GM12878 (cell line): ENCODE data around the gene PLPP1. TPM values are rescaled to one million over a fixed set of nuclear protein-coding genes. Genes with fewer than 3 reads are reported as not detected.
A peak's percentile ranks its signal among the peaks of the same experiment; 100 is the strongest.

Source experiments
- ATAC-seq: fragments of 200-7000 bp; cut with Tn5 transposase; 3 replicates; pipeline ENCODE4 v1.9.1; 2020; ENCODE audit warnings: mild to moderate bottlenecking, moderate library complexity
- BruUV-seq: library from RNA; stranded (reverse); fragments of 400-500 nt; replicated peaks from 2 replicates; lab custom pipeline; 2021; lab: Mats Ljungman, UMichigan
- CTCF ChIA-PET: fragments of 300-600 bp; sonication (Branson Sonifier 250); formaldehyde crosslinking; extraction: SDS; loops from one replicate; lab custom pipeline; 2021; ENCODE audit warnings: inconsistent platforms; lab: Yijun Ruan, JAX
- POLR2A ChIA-PET: fragments of 350-600 bp; formaldehyde crosslinking; extraction: SDS; loops from one replicate; lab custom pipeline; 2021; ENCODE audit warnings: inconsistent platforms; lab: Charles Lee
- RAD21 ChIA-PET: fragments of 300-600 bp; sonication (Branson Sonifier 250); formaldehyde crosslinking; loops from one replicate; lab custom pipeline; 2023; ENCODE audit warnings: antibody characterized with exemption; ENCODE audit not compliant: unreplicated experiment; lab: Charles Lee
- SMC1A ChIA-PET: fragments of 300-600 bp; sonication (Branson Sonifier 250); formaldehyde crosslinking; loops from one replicate; lab custom pipeline; 2023; ENCODE audit not compliant: unreplicated experiment, uncharacterized antibody; lab: Charles Lee
- DNase-seq: peaks from one replicate; pipeline ENCODE4 v3.0.0-alpha.2; 2011; ENCODE audit warnings: low read depth, low spot score
- FAIRE-seq: peaks from 3 replicates; lab custom pipeline; 2011; peaks lifted over from hg19 to GRCh38; lab: Jason Lieb, UNC
- H2AFZ ChIP-seq: 2 replicates; pipeline ENCODE4 v1.6.0; 2011; ENCODE audit warnings: low read depth, low read length, control low read depth; ENCODE audit not compliant: control insufficient read depth
- H3K27ac ChIP-seq: 2 replicates; pipeline ENCODE4 v1.5.1; 2011; ENCODE audit warnings: control low read depth; ENCODE audit not compliant: control insufficient read depth, insufficient read depth
- H3K27me3 ChIP-seq, 2 experiments: replicated peaks in 1 of 2; 2 replicates each; pipeline versions ENCODE4 v1.6.0 to v1.6.1; 2011; ENCODE audit warnings: low read length in 1 of 2; ENCODE audit not compliant: control insufficient read depth in 2 of 2, insufficient read depth in 2 of 2
- H3K36me3 ChIP-seq, 2 experiments: 2 replicates each; pipeline ENCODE4 v1.5.1; 2011; ENCODE audit warnings: low read length in 1 of 2; ENCODE audit not compliant: control insufficient read depth in 2 of 2, insufficient read depth in 2 of 2
- H3K4me1 ChIP-seq: 2 replicates; pipeline ENCODE4 v1.6.1; 2011; ENCODE audit warnings: mild to moderate bottlenecking, low read length, moderate library complexity, mixed read lengths; ENCODE audit not compliant: control insufficient read depth, insufficient read depth
- H3K4me2 ChIP-seq: 2 replicates; pipeline ENCODE4 v1.6.0; 2011; ENCODE audit warnings: control low read depth; ENCODE audit not compliant: control insufficient read depth, insufficient read depth
- H3K4me3 ChIP-seq: fragments of 200-600 bp; sonication (generic); 2 replicates; pipeline ENCODE4 v1.5.1; 2016
- H3K79me2 ChIP-seq: 2 replicates; pipeline ENCODE4 v1.6.0; 2011; ENCODE audit warnings: low read length; ENCODE audit not compliant: control insufficient read depth, insufficient read depth
- H3K9ac ChIP-seq: 2 replicates; pipeline ENCODE4 v1.8.0; 2011; ENCODE audit warnings: low read length, control low read depth, mixed read lengths; ENCODE audit not compliant: control insufficient read depth, insufficient read depth
- H3K9me3 ChIP-seq: replicated peaks from 3 replicates; pipeline ENCODE4 v1.5.1; 2011; ENCODE audit warnings: mild to moderate bottlenecking, low read length; ENCODE audit not compliant: control insufficient read depth, insufficient read depth
- H4K20me1 ChIP-seq: 2 replicates; pipeline ENCODE4 v1.6.0; 2011; ENCODE audit not compliant: control insufficient read depth, insufficient read depth
- EP300 ChIP-seq, 2 experiments: fragments of 150-350 bp in 1 of 2; IDR thresholded peaks; 2 replicates each; pipeline ENCODE4 v1.6.1; 2011 to 2012; ENCODE audit warnings: low read depth in 2 of 2, low read length in 2 of 2, borderline replicate concordance in 1 of 2, improper control_type of control experiment in 1 of 2, inconsistent platforms in 1 of 2; ENCODE audit not compliant: control insufficient read depth in 1 of 2
- ETV6 ChIP-seq, 2 experiments: fragments of 450-650 bp in 1 of 2; IDR thresholded peaks in 1 of 2; conservative IDR thresholded peaks in 1 of 2; 2 replicates each; pipeline ENCODE4 v1.6.1; 2014; ENCODE audit warnings: antibody characterized with exemption in 1 of 2, borderline replicate concordance in 1 of 2, low read depth in 1 of 2, mild to moderate bottlenecking in 1 of 2, moderate library complexity in 1 of 2
- IRF4 ChIP-seq: IDR thresholded peaks from 2 replicates; pipeline ENCODE4 v1.6.1; 2011; ENCODE audit warnings: low read depth, low read length
- MEF2A ChIP-seq: IDR thresholded peaks from 2 replicates; pipeline ENCODE4 v1.6.1; 2011; ENCODE audit warnings: low read depth, mild to moderate bottlenecking, low read length, moderate library complexity; ENCODE audit not compliant: insufficient read depth
- NFIC ChIP-seq: IDR thresholded peaks from 2 replicates; pipeline ENCODE4 v1.6.1; 2012; ENCODE audit warnings: low read depth, mild to moderate bottlenecking, inconsistent platforms, low read length, moderate library complexity
- SPI1 ChIP-seq: IDR thresholded peaks from 2 replicates; pipeline ENCODE4 v1.6.1; 2011; ENCODE audit warnings: low read depth, mild to moderate bottlenecking, low read length, moderate library complexity, borderline replicate concordance; ENCODE audit not compliant: insufficient read depth
- TAF1 ChIP-seq: IDR thresholded peaks from 2 replicates; pipeline ENCODE4 v1.6.1; 2011; ENCODE audit warnings: mild to moderate bottlenecking, low read depth, low read length, borderline replicate concordance
- WGBS: methylation state at CpG from one replicate; pipeline ENCODE4 v1.1.6; 2016; ENCODE audit warnings: low lambda C conversion rate; ENCODE audit not compliant: insufficient replicate concordance, insufficient coverage; ENCODE audit errors: missing lambda C conversion rate; 5-methylcytosine and 5-hydroxymethylcytosine counted together
- in situ Hi-C: fragments of 300-500 bp; cut with MboI; formaldehyde crosslinking; loops from 9 replicates; pipeline ENCODE4 v1.14.3; 2018; ENCODE audit warnings: mixed read lengths
- intact Hi-C: fragments of 100-400 bp; cut with micrococcal nuclease; formaldehyde crosslinking; loops from one replicate; pipeline ENCODE4 v1.14.2; 2022; ENCODE audit not compliant: unreplicated experiment
- polyA plus RNA-seq, 11 experiments: library from polyadenylated mRNA; depleted of rRNA in 4 of 11; unstranded in 6 of 11; stranded (reverse) in 5 of 11; fragments of >200 nt; fragmentation: Nextera tagmentation in 4 of 11; fragmentation: Illumina TruSeq in 1 of 11; extraction: Ambion mirVana in 4 of 11; extraction: Trizol in 1 of 11; gene quantifications; 1 replicate in 1 of 11; 2 replicates in 10 of 11; pipeline versions ENCODE4 v1.2.1 to v1.2.3, GENCODE V29; 2011 to 2016; ENCODE audit warnings: inconsistent platforms in 2 of 11, missing spikeins in 2 of 11, low read depth in 1 of 11
- total RNA-seq, 4 experiments: library from RNA; depleted of rRNA in 3 of 4; stranded (reverse); fragments of >200 nt in 3 of 4; fragmentation: Illumina TruSeq in 1 of 4; extraction: Trizol in 1 of 4; gene quantifications; 2 replicates each; pipeline versions ENCODE4 v1.2.1 to v1.2.3, GENCODE V29; 2013 to 2021
- TF ChIP-seq, protein P1 (sequence below): fragments of 150-350 bp; IDR thresholded peaks from 2 replicates; pipeline ENCODE4 v1.6.1; 2016; ENCODE audit warnings: low read depth, low read length
- TF ChIP-seq, protein P2 (sequence below): fragments of 450-650 bp; formaldehyde crosslinking; IDR thresholded peaks from 2 replicates; pipeline ENCODE4 v1.5.0; 2022; ENCODE audit warnings: mild to moderate bottlenecking, missing genetic modification characterization

The PLPP1 gene
- total and polyA plus RNA-seq, 10 of the 15 experiments (the other 5 are each of a cell fraction or from before 2014, with no cell fraction given): 3.0 to 11.3 (median 8.1) TPM

DNA sequence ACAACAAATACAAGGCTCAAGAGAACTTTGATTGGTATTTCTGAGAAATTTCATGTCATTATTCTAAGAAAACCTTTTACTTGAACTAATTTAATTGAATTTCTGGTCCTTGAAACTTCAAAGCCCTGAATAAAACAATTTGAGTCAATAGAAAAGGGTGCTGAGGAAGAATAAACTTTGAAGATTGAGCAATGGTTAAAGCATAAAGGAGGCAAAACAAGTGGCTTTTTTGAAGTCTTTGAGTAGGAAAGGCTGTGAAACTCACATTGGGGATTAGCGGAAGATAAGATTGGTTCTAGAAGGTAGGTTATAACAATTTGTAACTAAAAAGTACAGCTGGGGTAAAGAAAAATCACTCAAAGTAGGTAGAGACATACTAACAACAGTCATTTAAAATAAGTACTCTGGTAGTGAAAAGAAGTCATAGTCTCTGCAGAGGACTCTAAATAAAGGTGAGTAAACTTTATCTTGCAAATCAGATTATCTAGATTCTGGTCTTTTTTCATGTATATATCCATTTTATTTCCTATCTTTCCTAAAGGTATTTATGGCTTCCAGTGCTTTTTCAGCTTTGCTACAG, 6.4 kb upstream of the PLPP1 start (continued):
- TF ChIP-seq, protein P1, sequence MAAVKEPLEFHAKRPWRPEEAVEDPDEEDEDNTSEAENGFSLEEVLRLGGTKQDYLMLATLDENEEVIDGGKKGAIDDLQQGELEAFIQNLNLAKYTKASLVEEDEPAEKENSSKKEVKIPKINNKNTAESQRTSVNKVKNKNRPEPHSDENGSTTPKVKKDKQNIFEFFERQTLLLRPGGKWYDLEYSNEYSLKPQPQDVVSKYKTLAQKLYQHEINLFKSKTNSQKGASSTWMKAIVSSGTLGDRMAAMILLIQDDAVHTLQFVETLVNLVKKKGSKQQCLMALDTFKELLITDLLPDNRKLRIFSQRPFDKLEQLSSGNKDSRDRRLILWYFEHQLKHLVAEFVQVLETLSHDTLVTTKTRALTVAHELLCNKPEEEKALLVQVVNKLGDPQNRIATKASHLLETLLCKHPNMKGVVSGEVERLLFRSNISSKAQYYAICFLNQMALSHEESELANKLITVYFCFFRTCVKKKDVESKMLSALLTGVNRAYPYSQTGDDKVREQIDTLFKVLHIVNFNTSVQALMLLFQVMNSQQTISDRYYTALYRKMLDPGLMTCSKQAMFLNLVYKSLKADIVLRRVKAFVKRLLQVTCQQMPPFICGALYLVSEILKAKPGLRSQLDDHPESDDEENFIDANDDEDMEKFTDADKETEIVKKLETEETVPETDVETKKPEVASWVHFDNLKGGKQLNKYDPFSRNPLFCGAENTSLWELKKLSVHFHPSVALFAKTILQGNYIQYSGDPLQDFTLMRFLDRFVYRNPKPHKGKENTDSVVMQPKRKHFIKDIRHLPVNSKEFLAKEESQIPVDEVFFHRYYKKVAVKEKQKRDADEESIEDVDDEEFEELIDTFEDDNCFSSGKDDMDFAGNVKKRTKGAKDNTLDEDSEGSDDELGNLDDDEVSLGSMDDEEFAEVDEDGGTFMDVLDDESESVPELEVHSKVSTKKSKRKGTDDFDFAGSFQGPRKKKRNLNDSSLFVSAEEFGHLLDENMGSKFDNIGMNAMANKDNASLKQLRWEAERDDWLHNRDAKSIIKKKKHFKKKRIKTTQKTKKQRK: no peak
- TF ChIP-seq TAF1: no peak
- no peak for TF ChIP-seq ETV6 (conservative IDR thresholded peaks at IDR 0.05 in 1 of 2, IDR thresholded peaks at IDR 0.05 in 1 of 2; ENCODE audit: borderline replicate concordance in 1 of 2, low read depth in 1 of 2)

DNA sequence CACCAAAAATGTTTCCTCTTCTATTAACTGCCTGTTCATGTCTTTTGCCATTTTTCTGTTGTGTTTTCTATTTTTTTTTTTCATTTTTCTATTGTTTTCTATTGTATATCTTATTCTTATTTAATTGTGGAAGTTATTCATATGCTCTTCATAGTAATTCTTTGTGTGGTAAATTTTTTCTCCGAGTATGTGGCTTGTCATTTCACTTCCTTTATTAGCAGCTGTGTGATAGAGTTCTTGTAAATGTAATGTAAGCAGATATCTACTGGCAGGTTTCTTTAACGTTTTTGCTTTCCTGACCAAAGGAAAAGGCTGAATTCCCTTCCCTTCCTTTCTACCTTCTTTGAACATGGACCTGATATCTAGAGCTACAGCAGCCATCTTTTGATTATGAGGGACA, 5.8 kb upstream of the PLPP1 start:
- no peak for DNase-seq
- ChIA-PET SMC1A (interaction anchor here (0.6 to 1.0 kb wide), 2 partner anchors 76 to 1784 kb away, joined by 3 read pairs; no protein-coding TSS in a partner anchor), POLR2A (no interaction called here), RAD21 (interaction anchor here (0.5 to 0.8 kb wide), 2 partner anchors 17 to 608 kb away, joined by 3 to 4 read pairs; no protein-coding TSS in a partner anchor), CTCF (no interaction called here)
- Histone ChIP-seq H3K79me2 (no peaks in the 10 kb centered on the region), H3K36me3 (no peaks in the 10 kb centered on the region), H3K9me3 (no peaks in the 10 kb centered on the region), H3K4me3 (no peak overlapping the region), H3K27me3 (no peaks in the 10 kb centered on the region), H4K20me1 (no peaks in the 10 kb centered on the region), H3K4me1 (peaks cover 12% of the 10 kb centered on the region), H3K9ac (no peak overlapping the region), H2AFZ (no peak overlapping the region), H3K4me2 (no peak overlapping the region), H3K27ac (no peak overlapping the region)
- no TSS peak for BruUV-seq
- peak; percentile 61 for ATAC-seq
- in situ Hi-C loops (no loop called here), intact Hi-C loops (no loop called here)
- peak; percentile 7 for FAIRE-seq
- 3% methylated on average over 2 of the region's 2 CpGs for WGBS
- TF ChIP-seq IRF4 (no peak), EP300 (IDR thresholded peaks at IDR 0.05; ENCODE audit: borderline replicate concordance in 1 of 2, control insufficient read depth in 1 of 2, low read depth in 2 of 2, low read length in 2 of 2) (no peak), SPI1 (peak; percentile 66; the same call in 1 of the 2 replicates), ETV6 (conservative IDR thresholded peaks at IDR 0.05 in 1 of 2, IDR thresholded peaks at IDR 0.05 in 1 of 2; ENCODE audit: borderline replicate concordance in 1 of 2, low read depth in 1 of 2) (no peak), MEF2A (no peak), NFIC (0 out of 2 replicates have a peak, but pooled peaks have one; percentile 17)
- TF ChIP-seq, protein P2, sequence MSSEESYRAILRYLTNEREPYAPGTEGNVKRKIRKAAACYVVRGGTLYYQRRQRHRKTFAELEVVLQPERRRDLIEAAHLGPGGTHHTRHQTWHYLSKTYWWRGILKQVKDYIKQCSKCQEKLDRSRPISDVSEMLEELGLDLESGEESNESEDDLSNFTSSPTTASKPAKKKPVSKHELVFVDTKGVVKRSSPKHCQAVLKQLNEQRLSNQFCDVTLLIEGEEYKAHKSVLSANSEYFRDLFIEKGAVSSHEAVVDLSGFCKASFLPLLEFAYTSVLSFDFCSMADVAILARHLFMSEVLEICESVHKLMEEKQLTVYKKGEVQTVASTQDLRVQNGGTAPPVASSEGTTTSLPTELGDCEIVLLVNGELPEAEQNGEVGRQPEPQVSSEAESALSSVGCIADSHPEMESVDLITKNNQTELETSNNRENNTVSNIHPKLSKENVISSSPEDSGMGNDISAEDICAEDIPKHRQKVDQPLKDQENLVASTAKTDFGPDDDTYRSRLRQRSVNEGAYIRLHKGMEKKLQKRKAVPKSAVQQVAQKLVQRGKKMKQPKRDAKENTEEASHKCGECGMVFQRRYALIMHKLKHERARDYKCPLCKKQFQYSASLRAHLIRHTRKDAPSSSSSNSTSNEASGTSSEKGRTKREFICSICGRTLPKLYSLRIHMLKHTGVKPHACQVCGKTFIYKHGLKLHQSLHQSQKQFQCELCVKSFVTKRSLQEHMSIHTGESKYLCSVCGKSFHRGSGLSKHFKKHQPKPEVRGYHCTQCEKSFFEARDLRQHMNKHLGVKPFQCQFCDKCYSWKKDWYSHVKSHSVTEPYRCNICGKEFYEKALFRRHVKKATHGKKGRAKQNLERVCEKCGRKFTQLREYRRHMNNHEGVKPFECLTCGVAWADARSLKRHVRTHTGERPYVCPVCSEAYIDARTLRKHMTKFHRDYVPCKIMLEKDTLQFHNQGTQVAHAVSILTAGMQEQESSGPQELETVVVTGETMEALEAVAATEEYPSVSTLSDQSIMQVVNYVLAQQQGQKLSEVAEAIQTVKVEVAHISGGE: no peak
